ENCODE results near the gene USB1. TPM values are rescaled to one million over a fixed set of nuclear protein-coding genes. Genes with fewer than 3 reads are reported as not detected.

Gene USB1
- total RNA-seq, 4 donors from 2014 or later = 31.5 to 51.1 (median 33.3) TPM

GRCh38 chr16:57959804-57960203, 41.4 kb upstream of the USB1 start:
- Histone ChIP-seq H3K27me3 (no peaks in the 10 kb centered on the region), H3K4me1 (no peaks in the 10 kb centered on the region), H3K27ac (replicated peaks in 1 of 4) (no peak overlapping the region), H3K4me3 (no peak overlapping the region), H3K9me3 (no peaks in the 10 kb centered on the region), H3K36me3 (no peaks in the 10 kb centered on the region)
- 83% methylated on average over 9 of the region's 11 CpGs for WGBS
- TF ChIP-seq CTCF (IDR thresholded peaks at IDR 0.05) (no peak), POLR2AphosphoS5 (IDR thresholded peaks at IDR 0.05) (no peak), EP300 (IDR thresholded peaks at IDR 0.05) (no peak), POLR2A (IDR thresholded peaks at IDR 0.05; ENCODE audit: low read depth) (no peak)
- DNase-seq (ENCODE audit: extremely low spot score) = no peak
- intact Hi-C loops (cut with DNase I) = no loop called here

GRCh38 chr16:57960310-57960709, 40.9 kb upstream of the USB1 start:
- DNase-seq (ENCODE audit: extremely low spot score) = no peak
- intact Hi-C loops (cut with DNase I) = no loop called here
- H3K27ac ChIP-seq (replicated peaks in 1 of 4) = no peak overlapping the region

GRCh38 chr16:57960826-57961472, 40.3 kb upstream of the USB1 start:
- H3K4me1 ChIP-seq = no peaks in the 10 kb centered on the region
- TF ChIP-seq EP300 (IDR thresholded peaks at IDR 0.05) (no peak), POLR2AphosphoS5 (IDR thresholded peaks at IDR 0.05) (no peak), CTCF (IDR thresholded peaks at IDR 0.05) (no peak), POLR2A (IDR thresholded peaks at IDR 0.05; ENCODE audit: low read depth) (no peak)
- no peaks in the 10 kb centered on the region for H3K9me3 ChIP-seq
- 100% methylated on average over 1 of the region's 7 CpGs for WGBS
- H3K27me3 ChIP-seq = no peaks in the 10 kb centered on the region
- intact Hi-C loops (cut with DNase I) = no loop called here
- H3K4me3 ChIP-seq = no peak overlapping the region
- H3K27ac ChIP-seq (replicated peaks in 1 of 4) = no peak overlapping the region
- H3K36me3 ChIP-seq = no peaks in the 10 kb centered on the region
- DNase-seq (ENCODE audit: extremely low spot score) = no peak

More at GRCh38 chr16:57960310-57960709, 40.9 kb upstream of the USB1 start:
- Histone ChIP-seq H3K4me1 (no peaks in the 10 kb centered on the region), H3K9me3 (no peaks in the 10 kb centered on the region), H3K4me3 (no peak overlapping the region), H3K27me3 (no peaks in the 10 kb centered on the region), H3K36me3 (no peaks in the 10 kb centered on the region)
- TF ChIP-seq CTCF (IDR thresholded peaks at IDR 0.05) (no peak), POLR2A (IDR thresholded peaks at IDR 0.05; ENCODE audit: low read depth) (no peak), POLR2AphosphoS5 (IDR thresholded peaks at IDR 0.05) (no peak), EP300 (IDR thresholded peaks at IDR 0.05) (no peak)
- 100% methylated on average over 5 of the region's 10 CpGs for WGBS

GRCh38 chr16:57961538-57961937, 39.7 kb upstream of the USB1 start:
- Histone ChIP-seq H3K9me3 (no peaks in the 10 kb centered on the region), H3K27me3 (no peaks in the 10 kb centered on the region), H3K4me1 (no peaks in the 10 kb centered on the region), H3K36me3 (no peaks in the 10 kb centered on the region), H3K4me3 (no peak overlapping the region), H3K27ac (replicated peaks in 1 of 4) (no peak overlapping the region)
- no peak for DNase-seq (ENCODE audit: extremely low spot score)
- intact Hi-C loops (cut with DNase I) = no loop called here
- TF ChIP-seq CTCF (IDR thresholded peaks at IDR 0.05) = no peak
- TF ChIP-seq POLR2AphosphoS5 (IDR thresholded peaks at IDR 0.05) = no peak
- no peak for TF ChIP-seq EP300 (IDR thresholded peaks at IDR 0.05)
- TF ChIP-seq POLR2A (IDR thresholded peaks at IDR 0.05; ENCODE audit: low read depth) = no peak
- WGBS = 80% methylated on average over 2 of the region's 2 CpGs

GRCh38 chr16:57962046-57962445, 39.2 kb upstream of the USB1 start:
- no peak overlapping the region for H3K27ac ChIP-seq (replicated peaks in 1 of 4)
- no peak overlapping the region for H3K4me3 ChIP-seq
- DNase-seq (ENCODE audit: extremely low spot score) = no peak
- no peaks in the 10 kb centered on the region for H3K9me3 ChIP-seq
- H3K27me3 ChIP-seq = no peaks in the 10 kb centered on the region
- no peaks in the 10 kb centered on the region for H3K36me3 ChIP-seq
- 71% methylated on average over 4 of the region's 5 CpGs for WGBS
- no peak for TF ChIP-seq POLR2AphosphoS5 (IDR thresholded peaks at IDR 0.05)
- TF ChIP-seq POLR2A (IDR thresholded peaks at IDR 0.05; ENCODE audit: low read depth) = no peak
- no peak for TF ChIP-seq CTCF (IDR thresholded peaks at IDR 0.05)
- no peak for TF ChIP-seq EP300 (IDR thresholded peaks at IDR 0.05)
- intact Hi-C loops (cut with DNase I) = no loop called here
- H3K4me1 ChIP-seq = no peaks in the 10 kb centered on the region
